ENCODE results near the gene SHE.
A peak's percentile ranks its signal among the peaks of the same experiment; 100 is the strongest.

- TF ChIP-seq EP300 (IDR thresholded peaks at IDR 0.05; ENCODE audit: borderline replicate concordance) (no peak), YY1 (IDR thresholded peaks at IDR 0.05; ENCODE audit: low read depth) (peak; percentile 79), NFIC (IDR thresholded peaks at IDR 0.05) (no peak), MAX (IDR thresholded peaks at IDR 0.05) (no peak), EGR1 (IDR thresholded peaks at IDR 0.05) (no peak), CREB1 (IDR thresholded peaks at IDR 0.05; ENCODE audit: low read depth) (no peak), FOXM1 (IDR thresholded peaks at IDR 0.05; ENCODE audit: borderline replicate concordance, low read depth) (no peak), CEBPB (IDR thresholded peaks at IDR 0.05) (no peak), RAD21 (IDR thresholded peaks at IDR 0.05; ENCODE audit: low read depth) (peak; percentile 98), TAF1 (IDR thresholded peaks at IDR 0.05; ENCODE audit: low read depth) (no peak), ZBTB7A (IDR thresholded peaks at IDR 0.05; ENCODE audit: low read depth) (no peak), TEAD4 (IDR thresholded peaks at IDR 0.05) (no peak)
- TF ChIP-seq, protein P1, sequence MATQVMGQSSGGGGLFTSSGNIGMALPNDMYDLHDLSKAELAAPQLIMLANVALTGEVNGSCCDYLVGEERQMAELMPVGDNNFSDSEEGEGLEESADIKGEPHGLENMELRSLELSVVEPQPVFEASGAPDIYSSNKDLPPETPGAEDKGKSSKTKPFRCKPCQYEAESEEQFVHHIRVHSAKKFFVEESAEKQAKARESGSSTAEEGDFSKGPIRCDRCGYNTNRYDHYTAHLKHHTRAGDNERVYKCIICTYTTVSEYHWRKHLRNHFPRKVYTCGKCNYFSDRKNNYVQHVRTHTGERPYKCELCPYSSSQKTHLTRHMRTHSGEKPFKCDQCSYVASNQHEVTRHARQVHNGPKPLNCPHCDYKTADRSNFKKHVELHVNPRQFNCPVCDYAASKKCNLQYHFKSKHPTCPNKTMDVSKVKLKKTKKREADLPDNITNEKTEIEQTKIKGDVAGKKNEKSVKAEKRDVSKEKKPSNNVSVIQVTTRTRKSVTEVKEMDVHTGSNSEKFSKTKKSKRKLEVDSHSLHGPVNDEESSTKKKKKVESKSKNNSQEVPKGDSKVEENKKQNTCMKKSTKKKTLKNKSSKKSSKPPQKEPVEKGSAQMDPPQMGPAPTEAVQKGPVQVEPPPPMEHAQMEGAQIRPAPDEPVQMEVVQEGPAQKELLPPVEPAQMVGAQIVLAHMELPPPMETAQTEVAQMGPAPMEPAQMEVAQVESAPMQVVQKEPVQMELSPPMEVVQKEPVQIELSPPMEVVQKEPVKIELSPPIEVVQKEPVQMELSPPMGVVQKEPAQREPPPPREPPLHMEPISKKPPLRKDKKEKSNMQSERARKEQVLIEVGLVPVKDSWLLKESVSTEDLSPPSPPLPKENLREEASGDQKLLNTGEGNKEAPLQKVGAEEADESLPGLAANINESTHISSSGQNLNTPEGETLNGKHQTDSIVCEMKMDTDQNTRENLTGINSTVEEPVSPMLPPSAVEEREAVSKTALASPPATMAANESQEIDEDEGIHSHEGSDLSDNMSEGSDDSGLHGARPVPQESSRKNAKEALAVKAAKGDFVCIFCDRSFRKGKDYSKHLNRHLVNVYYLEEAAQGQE (IDR thresholded peaks at IDR 0.05; ENCODE audit: low read depth), result no peak
Measured at GRCh38 chr1:154479764-154480421, 22.3 kb downstream of the SHE start.

Measured in Ishikawa (cell line).